Measurements from ENCODE around the gene CDH13.

CDH13 gene

GRCh38 chr16:82699711-82700495 lies 73.1 kb downstream of the CDH13 start:
- DNase-seq: no peak

GRCh38 chr16:82700541-82701235 lies 73.9 kb downstream of the CDH13 start:
- no peak for DNase-seq

- no peak for DNase-seq
Observed at GRCh38 chr16:82701442-82701955, 74.7 kb downstream of the CDH13 start.

- no peak for DNase-seq
Observed at GRCh38 chr16:82703161-82703560, 76.4 kb downstream of the CDH13 start.

- DNase-seq: no peak
Observed at GRCh38 chr16:82703871-82704768, 77.4 kb downstream of the CDH13 start.

- DNase-seq: no peak
Observed at GRCh38 chr16:82709987-82710386, 83.2 kb downstream of the CDH13 start.

- DNase-seq: no peak
Observed at GRCh38 chr16:82713778-82714177, 87.0 kb downstream of the CDH13 start.

GRCh38 chr16:82715160-82715559 lies 88.4 kb downstream of the CDH13 start:
- DNase-seq: no peak

GRCh38 chr16:82715833-82716232 lies 89.1 kb downstream of the CDH13 start:
- DNase-seq: no peak

GRCh38 chr16:82716361-82716855 lies 89.6 kb downstream of the CDH13 start:
- DNase-seq: no peak

GRCh38 chr16:82720414-82720813 lies 93.6 kb downstream of the CDH13 start:
- DNase-seq: no peak

- no peak for DNase-seq
Observed at GRCh38 chr16:82726306-82726705, 99.5 kb downstream of the CDH13 start.

GRCh38 chr16:82728901-82729300 lies 102.1 kb downstream of the CDH13 start:
- no peak for DNase-seq

GRCh38 chr16:82730901-82731300 lies 104.1 kb downstream of the CDH13 start:
- no peak for DNase-seq

- DNase-seq: no peak
Observed at GRCh38 chr16:82732461-82732860, 105.7 kb downstream of the CDH13 start.

- no peak for DNase-seq
Observed at GRCh38 chr16:82735186-82735585, 108.4 kb downstream of the CDH13 start.

- DNase-seq: no peak
Observed at GRCh38 chr16:82735673-82736091, 108.9 kb downstream of the CDH13 start.

- DNase-seq: no peak
Observed at GRCh38 chr16:82736224-82736623, 109.5 kb downstream of the CDH13 start.

- DNase-seq: no peak
Observed at GRCh38 chr16:82738699-82739098, 111.9 kb downstream of the CDH13 start.

GRCh38 chr16:82741073-82741615 lies 114.4 kb downstream of the CDH13 start:
- DNase-seq: no peak

- no peak for DNase-seq
Observed at GRCh38 chr16:82744958-82745357, 118.2 kb downstream of the CDH13 start.

GRCh38 chr16:82748026-82748425 lies 121.3 kb downstream of the CDH13 start:
- DNase-seq: peak; percentile 52

- no peak for DNase-seq
Observed at GRCh38 chr16:82750068-82750467, 123.3 kb downstream of the CDH13 start.

Data from NCI-H1092 (cell line).